HG02852 (cell line): ENCODE measurements around the gene MPC1L.
"Not testable (repeated sequence)": the region's sequence is repeated elsewhere in the genome, so short reads cannot be mapped to it uniquely, and the experiment has no call there.

Experiments used
- ATAC-seq: cut with Tn5 transposase; IDR thresholded peaks from one replicate; pipeline ENCODE4 v1.9.1; 2021; ENCODE audit warnings: mild to moderate bottlenecking, moderate library complexity; ENCODE audit not compliant: unreplicated experiment

MPC1L gene

GRCh38 chrX:40623139-40623536 is at the start of gene MPC1L:
MPC1L (plus strand) TSS chrX:40623428; CDS start chrX:40623566, 138 bp downstream.
- no peak for ATAC-seq

GRCh38 chrX:40573763-40574162 is 49.5 kb upstream of the MPC1L start:
- no peak for ATAC-seq

GRCh38 chrX:40575411-40575810 is 47.8 kb upstream of the MPC1L start:
- ATAC-seq, result not testable (repeated sequence)

GRCh38 chrX:40576291-40576690 is 46.9 kb upstream of the MPC1L start:
- no peak for ATAC-seq

DNA sequence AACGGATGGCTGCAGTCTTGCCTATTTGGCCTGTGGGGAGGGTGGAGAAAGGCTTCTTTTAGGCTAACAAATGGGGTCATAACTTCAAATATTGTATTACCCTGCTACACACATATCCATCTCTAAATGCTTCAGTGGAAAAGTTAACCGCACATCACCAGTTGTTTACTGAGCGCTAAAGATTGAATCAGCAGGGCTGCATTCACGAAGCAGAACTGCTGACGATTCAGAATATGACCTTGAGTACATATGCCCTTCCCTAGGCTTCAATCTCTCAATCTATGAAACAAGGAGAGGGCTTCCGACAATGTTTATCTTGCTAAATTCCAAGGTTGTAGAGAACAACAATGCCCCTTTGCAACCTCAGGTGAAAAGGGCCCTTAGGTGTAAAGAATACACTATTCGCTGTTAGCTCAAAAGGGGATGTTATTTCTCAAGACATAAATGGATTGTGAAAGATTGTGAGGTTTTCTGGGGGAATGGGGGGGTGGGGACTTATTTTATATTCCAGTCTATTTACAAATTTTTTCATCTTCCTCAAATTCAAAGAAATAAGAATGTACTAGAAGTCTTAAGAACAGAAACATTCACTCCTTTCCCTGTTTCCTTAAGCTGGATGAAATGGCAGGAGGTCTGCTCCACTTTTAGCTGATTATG is 45.1 kb upstream of the MPC1L start:
- ATAC-seq, result no peak

DNA sequence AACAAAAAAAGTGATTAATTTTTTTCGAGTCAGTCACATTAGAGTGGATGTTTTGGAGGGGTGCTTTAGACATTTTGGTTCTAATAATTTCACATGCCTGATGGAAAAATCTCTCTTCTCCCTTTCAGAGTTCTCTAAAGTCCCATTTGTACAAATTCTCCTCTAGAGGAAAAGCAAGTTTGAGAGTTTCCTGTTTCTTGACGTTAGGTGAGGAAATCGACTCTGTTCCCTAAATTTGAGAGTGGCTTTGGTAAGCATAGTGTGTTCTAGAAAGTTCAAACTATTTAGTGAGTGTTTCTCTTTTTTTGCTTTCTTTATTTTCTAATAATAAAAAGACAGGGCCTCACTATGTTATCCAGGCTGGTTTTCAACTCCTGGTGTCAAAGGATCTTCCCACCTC is 44.1 kb upstream of the MPC1L start:
- ATAC-seq, result no peak

- peak; percentile 56 for ATAC-seq
These were observed 43.2 kb upstream of the MPC1L start for GRCh38 chrX:40579900-40580536.

- peak; percentile 93 for ATAC-seq
These were observed 42.5 kb upstream of the MPC1L start, which contains the start of gene ATP6AP2 for GRCh38 chrX:40580537-40581335. ATP6AP2 (plus strand) TSS chrX:40580970; CDS start chrX:40581066, 96 bp downstream.

GRCh38 chrX:40581336-40581920 is 41.8 kb upstream of the MPC1L start:
- no peak for ATAC-seq

DNA sequence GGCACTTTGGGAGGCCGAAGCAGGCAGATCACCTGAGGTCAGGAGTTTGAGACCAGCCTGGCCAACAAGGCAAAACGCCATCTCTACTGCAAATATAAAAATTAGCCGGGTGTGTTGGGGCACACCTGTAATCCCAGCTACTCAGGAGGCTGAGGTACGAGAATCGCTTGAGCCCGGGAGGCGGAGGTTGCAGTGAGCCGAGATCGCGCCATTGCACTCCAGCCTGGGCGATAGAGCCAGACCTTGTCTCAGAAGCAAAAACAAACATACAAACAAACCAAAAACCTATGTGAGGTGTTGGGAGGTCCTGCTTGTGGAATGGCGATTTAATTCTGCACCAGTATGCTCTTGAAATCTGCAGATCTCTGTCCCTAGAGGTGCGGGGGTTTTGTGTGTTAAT is 41.0 kb upstream of the MPC1L start:
- not testable (repeated sequence) for ATAC-seq

- no peak for ATAC-seq
These were observed 40.4 kb upstream of the MPC1L start for GRCh38 chrX:40582811-40583210.

DNA sequence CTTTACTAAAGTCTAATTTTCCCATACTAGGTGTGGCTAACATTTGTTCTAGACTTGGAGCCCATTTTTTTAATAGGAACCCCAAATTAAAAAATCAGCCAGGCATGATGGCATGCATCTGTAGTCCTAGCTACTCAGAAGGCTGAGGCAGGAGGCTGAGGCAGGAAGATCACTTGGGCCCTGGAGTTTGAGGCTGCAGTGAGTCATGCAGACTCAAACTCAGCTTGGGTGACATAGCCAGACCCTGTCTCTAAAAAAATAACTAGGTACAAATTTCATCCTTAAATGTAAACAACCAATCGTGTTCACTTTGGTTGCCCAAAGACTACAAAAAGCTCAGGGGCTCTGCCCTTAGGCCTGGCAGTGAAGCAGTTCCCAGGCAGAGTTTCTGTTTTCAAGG is 35.6 kb upstream of the MPC1L start:
- not testable (repeated sequence) for ATAC-seq

GRCh38 chrX:40589616-40590321 is 33.5 kb upstream of the MPC1L start:
- ATAC-seq, result not testable (repeated sequence)

- no peak for ATAC-seq
These were observed 19.8 kb upstream of the MPC1L start for GRCh38 chrX:40603446-40603845.

- no peak for ATAC-seq
These were observed 15.8 kb upstream of the MPC1L start for GRCh38 chrX:40607381-40607780.

DNA sequence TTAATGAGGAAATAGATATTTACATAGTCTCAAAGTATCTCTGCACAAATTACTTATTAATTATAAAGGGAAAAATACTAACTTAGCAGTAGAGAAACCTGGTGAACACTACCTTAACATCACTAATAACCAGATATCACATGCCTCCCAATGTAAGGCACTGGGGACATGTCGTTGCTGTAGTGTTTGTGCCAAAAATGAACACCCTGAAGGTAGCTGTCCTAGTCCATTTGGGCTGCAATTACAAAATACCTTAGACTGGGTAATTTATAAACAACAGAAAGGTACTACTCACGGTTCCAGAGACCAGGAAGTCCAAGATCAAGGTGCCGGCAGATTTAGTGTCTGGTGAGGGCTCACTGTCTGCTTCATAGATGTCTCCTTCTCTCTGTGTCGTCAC is 10.7 kb upstream of the MPC1L start:
- no peak for ATAC-seq

GRCh38 chrX:40615976-40616375 is 7.3 kb upstream of the MPC1L start:
- ATAC-seq, result no peak

DNA sequence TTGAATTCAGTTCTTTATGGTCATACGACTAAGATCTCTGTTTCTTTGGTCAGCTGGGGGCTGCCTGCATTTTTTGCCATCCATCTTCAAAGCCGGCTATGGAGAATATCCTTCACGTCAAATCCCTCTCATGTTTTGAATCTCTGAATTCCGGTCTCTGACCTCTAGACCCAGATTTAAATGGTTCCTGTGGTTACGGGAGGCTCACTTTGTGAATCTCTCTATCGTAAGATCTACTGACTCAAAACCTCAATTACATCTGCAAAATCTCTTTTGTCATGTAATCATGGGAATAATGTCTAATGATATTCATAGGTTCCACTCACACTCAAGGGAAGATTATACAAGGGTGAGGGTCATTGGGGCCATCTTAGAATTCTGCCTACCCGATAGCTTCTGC is 5.7 kb upstream of the MPC1L start:
- ATAC-seq, result no peak

- ATAC-seq, result no peak
These were observed 619 bp upstream of the MPC1L start for GRCh38 chrX:40622479-40623138.

DNA sequence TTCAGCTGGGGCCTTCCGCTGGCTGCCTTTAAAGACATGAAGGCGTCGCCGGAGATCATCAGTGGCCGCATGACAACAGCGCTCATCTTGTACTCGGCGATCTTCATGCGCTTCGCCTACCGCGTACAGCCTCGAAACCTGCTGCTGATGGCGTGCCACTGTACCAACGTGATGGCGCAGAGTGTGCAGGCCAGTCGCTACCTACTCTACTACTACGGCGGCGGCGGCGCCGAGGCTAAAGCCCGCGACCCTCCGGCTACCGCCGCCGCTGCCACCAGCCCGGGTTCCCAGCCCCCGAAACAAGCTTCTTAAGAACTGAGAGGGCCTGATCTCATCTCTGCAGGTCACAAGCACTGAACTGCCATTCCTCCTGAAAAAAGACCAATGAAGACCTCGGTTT is 437 bp downstream of the MPC1L start:
- ATAC-seq, result no peak
